Islet precursor cell (in vitro differentiated cells): ENCODE measurements around the gene GLIS1.

Experiments used
- DNase-seq: peaks from one replicate; pipeline ENCODE4 v3.0.0-alpha.2; 2018

The GLIS1 gene

GRCh38 chr1:53689736-53690326 lies 49.1 kb downstream of the GLIS1 start:
- DNase-seq = no peak

- DNase-seq = no peak
These were observed 49.7 kb downstream of the GLIS1 start for GRCh38 chr1:53689223-53689622.

- DNase-seq = no peak
These were observed 50.4 kb downstream of the GLIS1 start for GRCh38 chr1:53688381-53689102.

- peak; percentile 72 for DNase-seq
These were observed 51.1 kb downstream of the GLIS1 start for GRCh38 chr1:53687901-53688300.

GRCh38 chr1:53687426-53687825 lies 51.5 kb downstream of the GLIS1 start:
- no peak for DNase-seq

- DNase-seq = no peak
These were observed 52.0 kb downstream of the GLIS1 start for GRCh38 chr1:53686965-53687267.

GRCh38 chr1:53686091-53686964 lies 52.6 kb downstream of the GLIS1 start:
- DNase-seq = peak; percentile 84

GRCh38 chr1:53685272-53686051 lies 53.5 kb downstream of the GLIS1 start:
- DNase-seq = peak; percentile 87

- no peak for DNase-seq
These were observed 54.2 kb downstream of the GLIS1 start for GRCh38 chr1:53684741-53685140.

GRCh38 chr1:53683986-53684740 lies 54.8 kb downstream of the GLIS1 start:
- DNase-seq = no peak

GRCh38 chr1:53682881-53683280 lies 56.1 kb downstream of the GLIS1 start:
- DNase-seq = no peak

GRCh38 chr1:53681977-53682685 lies 56.8 kb downstream of the GLIS1 start:
- DNase-seq = peak; percentile 91

GRCh38 chr1:53681351-53681976 lies 57.5 kb downstream of the GLIS1 start:
- DNase-seq = no peak

GRCh38 chr1:53680868-53681267 lies 58.1 kb downstream of the GLIS1 start:
- no peak for DNase-seq

- DNase-seq = no peak
These were observed 59.8 kb downstream of the GLIS1 start for GRCh38 chr1:53678938-53679825.

GRCh38 chr1:53678507-53678906 lies 60.5 kb downstream of the GLIS1 start:
- DNase-seq = no peak

GRCh38 chr1:53678046-53678445 lies 60.9 kb downstream of the GLIS1 start:
- no peak for DNase-seq

- no peak for DNase-seq
These were observed 61.5 kb downstream of the GLIS1 start for GRCh38 chr1:53677486-53677885.

- DNase-seq = no peak
These were observed 66.2 kb downstream of the GLIS1 start for GRCh38 chr1:53672785-53673184.

GRCh38 chr1:53672243-53672642 lies 66.7 kb downstream of the GLIS1 start:
- DNase-seq = no peak
